ENCODE data around the gene CHI3L1. TPM values are rescaled to one million over a fixed set of nuclear protein-coding genes. Genes with fewer than 3 reads are reported as not detected.

CHI3L1 gene
- total RNA-seq, 1 donor = 3.0 TPM

- no peak for DNase-seq (ENCODE audit: low read depth)
- TF ChIP-seq CTCF (IDR thresholded peaks at IDR 0.05; ENCODE audit: insufficient read depth, low read length) = no peak
- no peak overlapping the region for H3K4me3 ChIP-seq (ENCODE audit: low read depth, low read length)
Measured at GRCh38 chr1:203223012-203223775, 36.7 kb upstream of the CHI3L1 start.

GRCh38 chr1:203219934-203220333, 33.4 kb upstream of the CHI3L1 start:
- TF ChIP-seq CTCF (IDR thresholded peaks at IDR 0.05; ENCODE audit: insufficient read depth, low read length) = no peak
- H3K4me3 ChIP-seq (ENCODE audit: low read depth, low read length) = no peak overlapping the region
- peak; percentile 5 for DNase-seq (ENCODE audit: low read depth)

- DNase-seq (ENCODE audit: low read depth) = no peak
- H3K4me3 ChIP-seq (ENCODE audit: low read depth, low read length) = no peak overlapping the region
- TF ChIP-seq CTCF (IDR thresholded peaks at IDR 0.05; ENCODE audit: insufficient read depth, low read length) = no peak
Measured at GRCh38 chr1:203219171-203219570, 32.7 kb upstream of the CHI3L1 start.

- H3K4me3 ChIP-seq (ENCODE audit: low read depth, low read length) = no peak overlapping the region
- no peak for DNase-seq (ENCODE audit: low read depth)
- TF ChIP-seq CTCF (IDR thresholded peaks at IDR 0.05; ENCODE audit: insufficient read depth, low read length) = no peak
Measured at GRCh38 chr1:203217668-203218067, 31.2 kb upstream of the CHI3L1 start.

GRCh38 chr1:203217139-203217655, 30.7 kb upstream of the CHI3L1 start:
- no peak for DNase-seq (ENCODE audit: low read depth)
- no peak for TF ChIP-seq CTCF (IDR thresholded peaks at IDR 0.05; ENCODE audit: insufficient read depth, low read length)

GRCh38 chr1:203216274-203217138, 30.0 kb upstream of the CHI3L1 start:
- peak; percentile 84 for DNase-seq (ENCODE audit: low read depth)
- peak; percentile 70 for TF ChIP-seq CTCF (IDR thresholded peaks at IDR 0.05; ENCODE audit: insufficient read depth, low read length)
- H3K4me3 ChIP-seq (ENCODE audit: low read depth, low read length) = no peak overlapping the region

More at GRCh38 chr1:203217139-203217655, 30.7 kb upstream of the CHI3L1 start:
- no peak overlapping the region for H3K4me3 ChIP-seq (ENCODE audit: low read depth, low read length)
